ACC112 (cell line): ENCODE results near the gene TMEM30A.
A peak's percentile ranks its signal among the peaks of the same experiment; 100 is the strongest.

Source experiments
- H2AFZ ChIP-seq: fragments of 200-600 bp; sonication (generic); one replicate; pipeline ENCODE4 v1.6.0; 2017; ENCODE audit warnings: antibody characterized with exemption, low read length; ENCODE audit not compliant: unreplicated experiment
- H3K27ac ChIP-seq: fragments of 200-600 bp; sonication (generic); 2 replicates; pipeline ENCODE4 v1.5.1; 2014; ENCODE audit warnings: low read depth, mild to moderate bottlenecking, antibody characterized with exemption, low read length, moderate library complexity
- H3K27me3 ChIP-seq: fragments of 200-600 bp; sonication (generic); 2 replicates; pipeline ENCODE4 v1.6.1; 2014; ENCODE audit warnings: mild to moderate bottlenecking, antibody characterized with exemption, low read length, moderate library complexity, mixed read lengths; ENCODE audit not compliant: insufficient read depth
- H3K36me3 ChIP-seq: fragments of 200-600 bp; sonication (generic); 2 replicates; pipeline ENCODE4 v1.6.1; 2016; ENCODE audit warnings: mild to moderate bottlenecking, antibody characterized with exemption, low read length, moderate library complexity, mixed read lengths; ENCODE audit not compliant: insufficient read depth
- H3K4me1 ChIP-seq: fragments of 200-600 bp; sonication (generic); one replicate; pipeline ENCODE4 v1.6.1; 2016; ENCODE audit warnings: low read length, mixed read lengths; ENCODE audit not compliant: insufficient read depth, unreplicated experiment, control insufficient read depth
- H3K4me3 ChIP-seq: fragments of 200-600 bp; sonication (generic); 2 replicates; pipeline ENCODE4 v1.5.1; 2014; ENCODE audit warnings: mild to moderate bottlenecking, low read depth, low read length
- H3K79me2 ChIP-seq: fragments of 200-600 bp; sonication (generic); one replicate; pipeline ENCODE4 v1.6.0; 2016; ENCODE audit warnings: low read length; ENCODE audit not compliant: control insufficient read depth, unreplicated experiment, insufficient read depth

TMEM30A gene

DNA sequence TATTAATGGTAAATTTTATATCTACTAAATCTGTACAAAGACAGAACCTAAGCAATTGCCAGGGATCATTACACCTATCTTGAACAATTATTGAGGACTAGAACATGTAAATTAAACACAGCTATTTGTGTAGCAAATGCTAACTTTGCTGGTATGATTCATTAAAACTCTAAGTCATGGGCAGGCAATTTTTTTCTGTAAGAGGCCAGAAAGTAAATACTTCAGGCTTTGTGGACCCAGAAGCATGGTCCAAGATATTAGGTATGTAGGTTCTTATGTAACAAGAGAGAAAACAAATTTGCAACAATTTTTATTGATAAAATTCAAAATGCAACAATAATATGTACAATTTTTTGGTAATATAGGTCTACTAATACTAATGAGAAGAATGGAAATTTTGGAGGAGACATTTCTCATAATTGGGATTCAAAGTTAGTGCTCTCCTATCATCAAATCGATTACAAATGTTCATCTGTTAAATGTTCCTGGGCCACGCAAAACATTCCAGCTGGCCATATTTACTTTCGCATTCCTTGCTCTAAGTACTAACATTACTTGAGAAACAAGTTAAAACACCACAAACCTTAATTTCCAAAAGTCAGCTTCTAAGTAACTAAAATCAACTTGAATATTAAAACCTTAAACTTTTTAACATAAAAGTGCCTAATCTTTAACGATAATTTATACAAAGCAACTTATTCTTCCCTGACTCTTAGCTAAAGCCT, 4.3 kb downstream of the TMEM30A start:
- Histone ChIP-seq H3K4me3 (peak overlapping the region; percentile 35), H3K36me3 (no peaks in the 10 kb centered on the region), H3K27ac (0 out of 2 replicates have a peak overlapping the region, but pooled peaks have one; percentile 5), H3K4me1 (peaks cover 47% of the 10 kb centered on the region), H2AFZ (no peak overlapping the region), H3K79me2 (peaks cover 96% of the 10 kb centered on the region), H3K27me3 (no peaks in the 10 kb centered on the region)

DNA sequence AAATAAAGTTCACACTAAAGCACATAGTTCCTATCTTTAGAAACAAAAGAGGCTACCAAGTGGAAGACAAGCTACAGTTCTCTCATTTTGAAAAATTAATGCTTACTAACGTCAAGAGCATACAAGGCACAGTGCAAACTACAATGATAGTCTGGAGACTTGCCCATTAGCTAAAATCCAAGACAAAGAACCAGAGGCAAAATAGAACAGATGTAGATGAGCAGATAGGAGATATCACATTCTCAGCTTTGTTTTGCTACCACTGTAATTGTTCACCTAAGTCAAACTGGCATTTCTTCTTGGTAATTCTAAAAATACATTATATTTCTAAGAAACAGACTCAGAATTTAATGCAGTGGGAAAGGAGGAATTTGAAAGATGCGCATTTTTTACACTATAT, 5.2 kb downstream of the TMEM30A start:
- Histone ChIP-seq H3K79me2 (peaks cover 93% of the 10 kb centered on the region), H3K36me3 (no peaks in the 10 kb centered on the region), H3K27me3 (no peaks in the 10 kb centered on the region), H3K4me1 (peaks cover 49% of the 10 kb centered on the region), H2AFZ (no peak overlapping the region), H3K27ac (no peak overlapping the region), H3K4me3 (no peak overlapping the region)

DNA sequence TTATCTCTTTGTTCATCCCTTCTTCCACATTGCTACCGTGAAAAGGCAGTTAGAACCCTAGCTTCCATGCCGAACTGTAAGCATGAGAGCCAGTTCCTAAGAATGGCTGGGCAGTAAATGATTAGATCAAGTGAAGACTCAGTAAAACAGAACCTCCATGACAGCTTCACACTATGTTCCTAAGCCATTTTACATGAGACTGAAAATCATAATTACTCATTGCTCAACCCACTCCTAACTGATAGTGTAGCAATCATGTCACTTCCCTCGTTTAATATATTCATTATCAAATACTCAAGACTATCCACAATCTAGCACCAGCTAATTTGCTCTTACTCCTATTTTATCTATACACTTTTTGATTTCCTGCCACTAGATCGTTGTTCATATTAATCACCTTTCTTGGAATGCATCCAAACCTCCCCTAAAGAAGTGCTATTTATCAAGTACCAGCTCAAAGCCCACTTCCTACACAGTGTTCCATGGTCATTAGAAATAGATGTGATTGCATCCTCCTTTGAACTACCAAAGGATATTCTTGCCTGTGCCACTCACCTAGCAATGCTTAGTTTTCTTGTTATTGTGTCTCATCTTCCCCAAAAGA, 6.0 kb downstream of the TMEM30A start:
- Histone ChIP-seq H3K27ac (no peak overlapping the region), H3K4me3 (no peak overlapping the region), H3K79me2 (peaks cover 93% of the 10 kb centered on the region), H3K4me1 (peaks cover 49% of the 10 kb centered on the region), H2AFZ (no peak overlapping the region), H3K36me3 (no peaks in the 10 kb centered on the region), H3K27me3 (no peaks in the 10 kb centered on the region)

DNA sequence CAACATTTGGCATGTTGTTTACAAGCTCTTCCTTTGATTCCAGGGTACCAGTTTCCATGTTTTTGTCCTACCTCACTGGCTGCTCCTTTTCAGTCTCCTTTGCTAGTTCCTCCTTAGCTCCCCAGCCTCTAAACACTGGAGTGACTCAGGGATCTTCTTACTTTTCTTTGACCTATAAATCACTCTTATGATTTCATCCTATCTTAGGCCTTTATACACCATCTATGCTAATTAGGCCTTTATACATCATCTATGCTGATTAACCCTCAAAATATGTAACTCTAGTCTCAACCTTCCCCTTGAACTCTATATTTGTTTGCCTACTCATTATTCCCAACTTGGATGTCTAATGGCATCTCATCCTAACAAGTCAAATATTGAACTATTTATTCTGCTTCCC, 9.5 kb downstream of the TMEM30A start:
- H3K27me3 ChIP-seq = no peaks in the 10 kb centered on the region
- H2AFZ ChIP-seq = no peak overlapping the region
- H3K27ac ChIP-seq = peak overlapping the region; percentile 83
- peaks cover 5% of the 10 kb centered on the region; the same call in 1 of the 2 replicates for H3K36me3 ChIP-seq
- peaks cover 42% of the 10 kb centered on the region for H3K4me1 ChIP-seq
- no peak overlapping the region for H3K4me3 ChIP-seq
- H3K79me2 ChIP-seq = peaks cover 87% of the 10 kb centered on the region

DNA sequence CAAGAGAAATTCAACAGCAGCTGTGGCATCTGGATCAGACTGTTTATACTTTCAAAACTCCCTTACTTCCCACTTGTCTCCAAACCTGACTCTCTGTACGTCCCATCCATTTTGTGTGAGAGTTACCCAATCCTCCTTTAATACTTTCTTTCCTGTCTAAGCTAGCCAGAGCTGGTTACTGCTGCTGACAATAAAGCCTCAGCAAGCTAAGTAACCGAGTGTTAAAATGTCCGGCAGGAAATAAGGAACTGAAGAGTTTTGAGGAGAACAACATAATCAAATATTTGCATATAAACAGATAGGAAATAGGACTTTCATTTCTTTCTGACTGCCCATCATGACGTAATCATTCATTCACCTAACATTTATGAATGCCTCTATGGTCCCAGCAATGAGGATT, 11.6 kb downstream of the TMEM30A start:
- Histone ChIP-seq H3K79me2 (peaks cover 83% of the 10 kb centered on the region), H2AFZ (no peak overlapping the region), H3K27ac (peak overlapping the region; percentile 43), H3K4me3 (no peak overlapping the region), H3K27me3 (no peaks in the 10 kb centered on the region), H3K36me3 (peaks cover 5% of the 10 kb centered on the region; the same call in 1 of the 2 replicates), H3K4me1 (peaks cover 27% of the 10 kb centered on the region)

DNA sequence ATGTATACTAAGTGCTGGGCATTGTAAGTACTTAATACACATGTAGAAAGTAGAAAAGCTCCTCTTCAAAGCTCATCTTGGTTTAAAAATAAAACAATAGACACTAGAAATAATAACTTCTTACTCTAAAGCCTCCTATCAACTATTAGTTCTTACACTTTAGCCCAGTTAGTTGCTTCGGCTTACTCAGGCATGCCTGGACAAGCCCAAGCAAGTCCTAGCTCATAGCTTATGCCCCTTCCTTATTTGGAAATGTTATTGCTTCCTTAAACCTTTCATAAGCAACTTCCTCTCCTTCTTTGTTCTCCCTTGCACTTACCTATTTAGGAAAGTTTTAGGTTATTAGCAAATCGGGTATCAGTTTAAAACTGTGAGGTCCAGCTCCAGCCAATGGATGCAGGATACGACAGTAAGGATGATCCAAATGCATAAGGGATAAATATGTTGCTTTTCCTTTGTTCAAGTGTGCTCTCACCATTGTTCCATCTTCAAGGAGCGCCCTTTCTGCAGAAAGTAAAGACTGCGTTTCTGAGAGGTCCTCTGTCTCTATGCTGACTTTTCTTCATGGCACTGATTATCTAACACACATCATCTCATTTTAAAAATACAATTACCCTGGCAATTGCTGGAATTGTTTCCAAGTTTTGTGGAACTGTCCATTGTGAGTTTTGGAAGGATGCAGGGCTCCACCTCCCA, 12.3 kb downstream of the TMEM30A start:
- H3K4me3 ChIP-seq = no peak overlapping the region
- H3K79me2 ChIP-seq = peaks cover 77% of the 10 kb centered on the region
- H3K27ac ChIP-seq = peak overlapping the region; percentile 58
- H3K27me3 ChIP-seq = no peaks in the 10 kb centered on the region
- H3K36me3 ChIP-seq = peaks cover 5% of the 10 kb centered on the region; the same call in 1 of the 2 replicates
- no peak overlapping the region for H2AFZ ChIP-seq
- H3K4me1 ChIP-seq = peaks cover 29% of the 10 kb centered on the region

DNA sequence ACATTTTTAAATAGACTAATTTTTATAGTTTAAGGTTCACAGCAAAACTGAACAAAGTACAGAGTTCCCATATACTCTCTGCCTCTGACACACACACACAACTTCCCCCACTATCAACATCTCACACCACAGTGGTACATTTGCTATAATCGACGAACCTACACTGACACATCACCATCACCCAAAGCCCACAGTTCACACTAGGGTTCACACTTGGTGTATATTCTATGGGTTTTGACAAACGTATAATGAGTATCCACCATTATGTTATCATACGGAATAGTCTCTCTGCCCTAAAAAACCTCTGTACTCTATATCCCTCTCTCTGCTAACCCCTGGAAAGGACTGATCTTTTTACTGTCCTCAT, 15.6 kb downstream of the TMEM30A start:
- no peak overlapping the region for H2AFZ ChIP-seq
- H3K79me2 ChIP-seq = peaks cover 58% of the 10 kb centered on the region
- H3K36me3 ChIP-seq = peaks cover 5% of the 10 kb centered on the region; the same call in 1 of the 2 replicates
- H3K4me3 ChIP-seq = no peak overlapping the region
- peaks cover 16% of the 10 kb centered on the region for H3K4me1 ChIP-seq
- H3K27me3 ChIP-seq = no peaks in the 10 kb centered on the region
- no peak overlapping the region for H3K27ac ChIP-seq

DNA sequence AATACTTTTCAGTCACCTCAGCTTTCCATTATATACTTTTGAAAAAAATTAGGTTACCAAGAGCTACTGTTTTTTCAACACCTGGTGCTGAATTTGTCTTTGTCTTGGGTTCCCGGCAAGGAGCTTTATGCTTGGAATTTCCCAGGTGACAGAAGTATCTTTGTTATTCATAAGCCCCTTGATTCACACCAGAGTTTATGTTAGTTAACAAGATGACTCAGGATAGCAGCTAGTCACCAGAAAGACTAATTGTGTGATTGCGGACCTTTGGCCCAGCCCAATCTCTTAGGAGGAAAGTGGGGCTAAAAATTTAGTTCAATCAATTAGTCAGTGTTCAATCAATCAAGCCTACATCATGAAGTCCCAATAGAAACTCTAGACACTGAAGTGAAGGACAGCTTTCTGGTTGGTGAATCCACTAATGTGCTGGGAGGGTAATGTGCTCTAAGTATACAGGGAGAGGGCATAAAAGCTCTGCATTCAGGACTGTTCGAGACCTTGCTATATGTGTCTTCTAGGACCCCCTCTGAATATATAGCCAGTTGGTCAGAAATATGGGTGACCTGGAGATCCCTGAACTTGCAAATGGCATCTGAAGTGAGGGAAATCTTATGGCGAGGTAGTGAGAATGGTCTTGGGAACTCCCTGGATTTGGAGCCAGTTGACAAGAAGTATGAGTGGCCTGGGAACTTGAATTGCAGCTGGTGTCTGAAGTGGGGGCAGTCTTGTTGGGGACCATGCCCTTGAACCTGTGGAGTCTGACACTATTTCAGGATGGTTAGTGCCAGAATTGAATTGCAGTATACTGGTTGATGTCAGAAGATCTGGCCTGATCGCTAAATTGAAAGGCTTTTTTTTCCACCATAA, 16.2 kb downstream of the TMEM30A start:
- Histone ChIP-seq H3K4me3 (no peak overlapping the region), H2AFZ (no peak overlapping the region), H3K79me2 (peaks cover 52% of the 10 kb centered on the region), H3K4me1 (peaks cover 16% of the 10 kb centered on the region), H3K36me3 (peaks cover 5% of the 10 kb centered on the region; the same call in 1 of the 2 replicates), H3K27me3 (no peaks in the 10 kb centered on the region), H3K27ac (no peak overlapping the region)

DNA sequence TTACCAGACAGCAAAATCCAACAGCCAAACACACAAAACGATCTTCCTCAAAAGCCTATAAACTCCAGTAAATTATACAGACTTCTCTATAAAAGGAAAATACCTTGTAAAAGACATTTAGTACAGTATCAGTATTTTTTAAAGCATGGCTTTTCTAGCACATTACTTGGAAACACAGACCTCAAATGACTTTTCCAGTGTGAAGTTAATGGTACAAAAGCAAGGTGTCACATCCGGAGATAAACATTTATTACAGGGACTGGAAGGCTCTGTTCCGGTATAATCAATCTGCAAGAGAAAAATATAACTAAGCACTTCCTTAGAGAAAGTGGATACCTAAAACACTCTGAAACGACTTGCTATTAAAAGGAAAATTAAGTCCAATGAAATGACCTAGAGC, 17.1 kb downstream of the TMEM30A start:
- H3K36me3 ChIP-seq = peaks cover 6% of the 10 kb centered on the region; the same call in 1 of the 2 replicates
- H3K4me3 ChIP-seq = no peak overlapping the region
- H3K27me3 ChIP-seq = no peaks in the 10 kb centered on the region
- no peak overlapping the region for H3K27ac ChIP-seq
- no peak overlapping the region for H2AFZ ChIP-seq
- H3K4me1 ChIP-seq = peaks cover 11% of the 10 kb centered on the region
- H3K79me2 ChIP-seq = peaks cover 51% of the 10 kb centered on the region

DNA sequence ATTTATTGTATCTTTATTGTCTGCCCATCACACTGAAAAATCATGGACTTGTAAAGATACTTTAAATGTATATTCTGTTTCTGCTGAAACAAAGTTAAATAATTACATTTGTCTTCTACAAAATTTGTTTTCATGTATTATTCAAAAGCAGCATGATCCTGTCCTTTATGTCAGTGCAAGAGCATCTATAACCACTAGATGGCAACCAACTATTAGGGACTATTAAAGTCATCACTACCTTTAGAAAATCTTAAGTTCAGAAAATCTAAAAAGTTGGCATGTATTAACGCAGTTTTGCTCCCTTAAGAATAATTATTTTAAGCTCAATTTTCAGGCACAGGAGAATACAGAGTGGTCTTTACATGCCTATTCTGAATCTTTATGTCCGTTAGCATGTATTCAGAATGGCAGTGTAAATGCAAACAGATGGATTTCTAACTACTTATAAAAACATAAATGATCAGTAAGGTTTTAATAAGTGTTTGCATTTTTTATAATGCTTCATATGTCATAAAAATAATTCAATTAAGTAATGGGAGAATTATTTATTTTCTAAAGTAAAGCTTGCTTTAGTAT, 17.8 kb downstream of the TMEM30A start:
- Histone ChIP-seq H3K4me1 (peaks cover 7% of the 10 kb centered on the region), H3K27me3 (no peaks in the 10 kb centered on the region), H3K79me2 (peaks cover 47% of the 10 kb centered on the region), H3K36me3 (0 out of 2 replicates have a peak, but pooled peaks cover 5% of the 10 kb centered on the region), H2AFZ (no peak overlapping the region), H3K4me3 (no peak overlapping the region), H3K27ac (no peak overlapping the region)
